Measurements from ENCODE around the gene KMT2C.
"Not testable (repeated sequence)": the region's sequence is repeated elsewhere in the genome, so short reads cannot be mapped to it uniquely, and the experiment has no call there.

KMT2C gene

DNA sequence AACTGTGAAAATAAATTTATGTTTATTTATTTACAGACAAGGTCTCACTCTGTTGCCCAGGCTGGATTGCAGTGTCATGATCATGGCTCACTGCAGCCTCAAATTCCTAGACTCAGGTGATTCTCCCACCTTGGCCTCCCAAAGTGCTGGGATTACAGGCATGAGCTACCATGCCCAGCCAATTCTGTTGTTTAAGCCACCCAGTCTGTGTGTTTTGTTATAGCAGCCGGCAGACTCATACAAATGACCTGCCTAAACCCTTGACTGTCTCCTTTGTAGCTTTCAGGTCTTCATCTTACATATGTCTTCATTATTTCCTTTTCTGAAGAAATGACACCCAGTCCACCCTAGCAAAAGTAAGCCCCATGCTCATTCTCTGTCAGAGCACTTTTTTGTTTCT lies 43.8 kb upstream of the KMT2C start:
- Histone ChIP-seq H4K20me1 (ENCODE audit: insufficient read depth, low read length) (no peaks in the 10 kb centered on the region), H3K79me2 (ENCODE audit: insufficient read depth, low read length) (no peaks in the 10 kb centered on the region), H3K4me2 (ENCODE audit: insufficient read depth, low read length) (no peak overlapping the region), H2AFZ (ENCODE audit: low read depth, low read length) (no peak overlapping the region), H3K27me3 (ENCODE audit: insufficient read depth, low read length, poor library complexity) (no peaks in the 10 kb centered on the region), H3K9ac (ENCODE audit: low read depth, low read length) (no peak overlapping the region), H3K27ac (ENCODE audit: low read length) (no peak overlapping the region), H3K4me1 (ENCODE audit: insufficient read depth, low read length) (no peaks in the 10 kb centered on the region), H3K4me3 (ENCODE audit: low read depth in 1 of 2, low read length in 2 of 2) (no peak overlapping the region), H3K36me3 (ENCODE audit: insufficient read depth, low read length) (no peaks in the 10 kb centered on the region), H3K9me3 (ENCODE audit: insufficient read depth, low read length, severe bottlenecking) (no peaks in the 10 kb centered on the region)
- DNase-seq (no peak), ATAC-seq (ENCODE audit: insufficient read depth, low read depth) (no peak)
- TF ChIP-seq, protein P1, sequence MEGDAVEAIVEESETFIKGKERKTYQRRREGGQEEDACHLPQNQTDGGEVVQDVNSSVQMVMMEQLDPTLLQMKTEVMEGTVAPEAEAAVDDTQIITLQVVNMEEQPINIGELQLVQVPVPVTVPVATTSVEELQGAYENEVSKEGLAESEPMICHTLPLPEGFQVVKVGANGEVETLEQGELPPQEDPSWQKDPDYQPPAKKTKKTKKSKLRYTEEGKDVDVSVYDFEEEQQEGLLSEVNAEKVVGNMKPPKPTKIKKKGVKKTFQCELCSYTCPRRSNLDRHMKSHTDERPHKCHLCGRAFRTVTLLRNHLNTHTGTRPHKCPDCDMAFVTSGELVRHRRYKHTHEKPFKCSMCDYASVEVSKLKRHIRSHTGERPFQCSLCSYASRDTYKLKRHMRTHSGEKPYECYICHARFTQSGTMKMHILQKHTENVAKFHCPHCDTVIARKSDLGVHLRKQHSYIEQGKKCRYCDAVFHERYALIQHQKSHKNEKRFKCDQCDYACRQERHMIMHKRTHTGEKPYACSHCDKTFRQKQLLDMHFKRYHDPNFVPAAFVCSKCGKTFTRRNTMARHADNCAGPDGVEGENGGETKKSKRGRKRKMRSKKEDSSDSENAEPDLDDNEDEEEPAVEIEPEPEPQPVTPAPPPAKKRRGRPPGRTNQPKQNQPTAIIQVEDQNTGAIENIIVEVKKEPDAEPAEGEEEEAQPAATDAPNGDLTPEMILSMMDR (IDR thresholded peaks at IDR 0.05; ENCODE audit: borderline replicate concordance, extremely low read depth, low read length, poor library complexity, severe bottlenecking) = no peak
- no peak for TF ChIP-seq EZH2 (IDR thresholded peaks at IDR 0.05; ENCODE audit: borderline replicate concordance, low read depth, low read length, severe bottlenecking)

DNA sequence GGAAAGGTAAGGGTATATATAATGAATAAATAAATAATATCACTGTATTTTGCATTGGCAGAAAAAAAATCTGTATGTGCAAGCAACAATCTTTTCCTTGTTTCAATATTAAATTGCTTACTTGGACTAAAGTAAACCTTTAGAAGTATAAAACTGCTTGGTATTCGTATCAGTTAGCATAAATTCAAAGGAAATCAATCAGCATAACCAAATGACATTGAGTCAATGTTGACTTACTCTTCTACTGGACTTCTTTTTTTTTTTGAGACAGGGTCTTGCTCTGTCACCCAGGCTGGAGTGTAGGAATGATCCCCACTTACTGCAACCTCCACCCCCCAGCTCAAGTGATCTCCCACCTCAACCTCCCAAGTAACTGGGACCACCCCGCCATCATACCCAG lies 42.3 kb upstream of the KMT2C start:
- Histone ChIP-seq H3K4me2 (ENCODE audit: insufficient read depth, low read length) (no peak overlapping the region), H4K20me1 (ENCODE audit: insufficient read depth, low read length) (no peaks in the 10 kb centered on the region), H3K4me3 (ENCODE audit: low read depth in 1 of 2, low read length in 2 of 2) (no peak overlapping the region), H3K27me3 (ENCODE audit: insufficient read depth, low read length, poor library complexity) (no peaks in the 10 kb centered on the region), H3K4me1 (ENCODE audit: insufficient read depth, low read length) (no peaks in the 10 kb centered on the region), H3K27ac (ENCODE audit: low read length) (no peak overlapping the region), H3K79me2 (ENCODE audit: insufficient read depth, low read length) (no peaks in the 10 kb centered on the region), H3K9ac (ENCODE audit: low read depth, low read length) (no peak overlapping the region), H3K36me3 (ENCODE audit: insufficient read depth, low read length) (no peaks in the 10 kb centered on the region), H2AFZ (ENCODE audit: low read depth, low read length) (no peak overlapping the region), H3K9me3 (ENCODE audit: insufficient read depth, low read length, severe bottlenecking) (no peaks in the 10 kb centered on the region)
- ATAC-seq (ENCODE audit: insufficient read depth, low read depth) (no peak), DNase-seq (no peak)
- TF ChIP-seq, protein P1 (IDR thresholded peaks at IDR 0.05; ENCODE audit: borderline replicate concordance, extremely low read depth, low read length, poor library complexity, severe bottlenecking) = no peak
- no peak for TF ChIP-seq EZH2 (IDR thresholded peaks at IDR 0.05; ENCODE audit: borderline replicate concordance, low read depth, low read length, severe bottlenecking)

DNA sequence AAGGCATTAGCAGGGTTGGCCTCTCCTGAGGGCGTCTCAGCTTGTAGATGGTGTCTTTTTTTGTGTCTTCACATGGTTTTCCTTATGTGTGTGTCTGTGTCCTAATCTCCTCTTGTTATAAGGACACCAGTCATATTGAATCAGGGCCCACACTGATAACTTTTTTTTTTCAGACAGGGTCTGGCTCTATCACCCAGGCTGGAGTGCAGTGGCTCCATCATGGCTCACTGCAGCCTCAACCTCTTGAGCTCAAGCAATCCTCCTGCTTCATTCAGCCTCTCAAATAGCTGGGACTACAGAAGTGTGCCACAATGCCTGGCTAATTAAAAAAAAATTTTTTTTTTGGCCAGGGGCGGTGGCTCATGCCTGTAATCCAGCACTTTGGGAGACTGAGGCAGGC lies 41.3 kb upstream of the KMT2C start:
- TF ChIP-seq, protein P1 (IDR thresholded peaks at IDR 0.05; ENCODE audit: borderline replicate concordance, extremely low read depth, low read length, poor library complexity, severe bottlenecking) = no peak
- TF ChIP-seq EZH2 (IDR thresholded peaks at IDR 0.05; ENCODE audit: borderline replicate concordance, low read depth, low read length, severe bottlenecking) = no peak
- Histone ChIP-seq H3K4me1 (ENCODE audit: insufficient read depth, low read length) (no peaks in the 10 kb centered on the region), H3K79me2 (ENCODE audit: insufficient read depth, low read length) (no peaks in the 10 kb centered on the region), H4K20me1 (ENCODE audit: insufficient read depth, low read length) (no peaks in the 10 kb centered on the region), H2AFZ (ENCODE audit: low read depth, low read length) (no peak overlapping the region), H3K4me2 (ENCODE audit: insufficient read depth, low read length) (no peak overlapping the region), H3K4me3 (ENCODE audit: low read depth in 1 of 2, low read length in 2 of 2) (no peak overlapping the region), H3K9ac (ENCODE audit: low read depth, low read length) (no peak overlapping the region), H3K27ac (ENCODE audit: low read length) (no peak overlapping the region), H3K27me3 (ENCODE audit: insufficient read depth, low read length, poor library complexity) (no peaks in the 10 kb centered on the region), H3K9me3 (ENCODE audit: insufficient read depth, low read length, severe bottlenecking) (no peaks in the 10 kb centered on the region), H3K36me3 (ENCODE audit: insufficient read depth, low read length) (no peaks in the 10 kb centered on the region)
- DNase-seq (no peak), ATAC-seq (ENCODE audit: insufficient read depth, low read depth) (no peak)

DNA sequence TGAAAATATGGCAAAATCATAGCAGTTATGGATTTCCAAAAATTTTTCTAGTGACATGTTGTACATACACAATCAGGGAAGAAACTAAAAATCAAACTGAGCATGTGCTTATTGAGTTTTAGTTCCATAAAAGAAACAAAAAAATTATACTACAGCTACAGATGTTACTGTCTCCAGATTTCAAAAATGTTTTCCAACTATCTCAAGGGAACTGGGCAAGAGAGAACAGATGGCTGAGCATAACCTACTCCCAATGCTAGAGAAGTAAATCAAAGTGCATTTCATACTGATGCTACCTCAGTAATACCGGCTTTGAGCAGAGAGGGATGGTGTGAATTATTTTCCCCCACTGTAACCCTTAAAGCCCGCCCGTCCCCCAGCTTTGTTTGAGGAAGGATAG lies 40.7 kb upstream of the KMT2C start:
- no peak overlapping the region for H3K4me2 ChIP-seq (ENCODE audit: insufficient read depth, low read length)
- H3K27ac ChIP-seq (ENCODE audit: low read length) = no peak overlapping the region
- H3K4me1 ChIP-seq (ENCODE audit: insufficient read depth, low read length) = no peaks in the 10 kb centered on the region
- H3K36me3 ChIP-seq (ENCODE audit: insufficient read depth, low read length) = no peaks in the 10 kb centered on the region
- ATAC-seq (ENCODE audit: insufficient read depth, low read depth) (no peak), DNase-seq (no peak)
- no peak for TF ChIP-seq EZH2 (IDR thresholded peaks at IDR 0.05; ENCODE audit: borderline replicate concordance, low read depth, low read length, severe bottlenecking)
- TF ChIP-seq, protein P1 (IDR thresholded peaks at IDR 0.05; ENCODE audit: borderline replicate concordance, extremely low read depth, low read length, poor library complexity, severe bottlenecking) = no peak
- no peak overlapping the region for H3K4me3 ChIP-seq (ENCODE audit: low read depth in 1 of 2, low read length in 2 of 2)
- no peak overlapping the region for H2AFZ ChIP-seq (ENCODE audit: low read depth, low read length)
- H3K79me2 ChIP-seq (ENCODE audit: insufficient read depth, low read length) = no peaks in the 10 kb centered on the region
- H3K27me3 ChIP-seq (ENCODE audit: insufficient read depth, low read length, poor library complexity) = no peaks in the 10 kb centered on the region
- H3K9ac ChIP-seq (ENCODE audit: low read depth, low read length) = no peak overlapping the region
- no peaks in the 10 kb centered on the region for H4K20me1 ChIP-seq (ENCODE audit: insufficient read depth, low read length)
- peaks cover under 1% of the 10 kb centered on the region for H3K9me3 ChIP-seq (ENCODE audit: insufficient read depth, low read length, severe bottlenecking)

DNA sequence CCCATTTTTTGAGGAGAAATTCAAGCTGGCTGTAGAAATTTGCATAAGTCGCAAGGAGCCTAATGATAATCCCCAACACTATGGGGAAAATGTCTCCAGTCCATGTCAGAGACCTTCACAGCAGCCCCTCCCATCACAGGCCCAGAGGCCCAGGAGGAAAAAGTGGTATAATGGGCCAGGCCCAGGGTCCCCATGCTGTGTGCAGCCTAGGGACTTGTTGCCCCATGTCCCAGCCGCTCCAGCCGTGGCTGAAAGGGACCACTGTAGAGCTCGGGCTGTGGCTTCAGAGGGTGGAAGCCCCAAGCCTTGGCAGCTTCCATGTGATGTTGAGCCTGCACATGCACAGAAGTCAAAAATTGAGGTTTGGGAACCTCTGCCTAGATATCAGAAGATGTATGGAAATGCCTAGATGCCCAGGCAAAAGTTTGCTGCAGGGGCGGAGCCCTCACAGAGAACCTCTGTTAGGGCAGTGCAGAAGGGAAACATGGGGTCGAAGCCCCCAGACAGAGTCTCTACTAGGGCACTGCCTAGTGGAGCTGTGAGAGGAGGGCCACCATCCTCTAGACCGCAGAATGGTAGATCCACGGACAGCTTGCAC lies 35.3 kb upstream of the KMT2C start:
- H2AFZ ChIP-seq (ENCODE audit: low read depth, low read length); H4K20me1 ChIP-seq (ENCODE audit: insufficient read depth, low read length); H3K9me3 ChIP-seq (ENCODE audit: insufficient read depth, low read length, severe bottlenecking); H3K27ac ChIP-seq (ENCODE audit: low read length); H3K9ac ChIP-seq (ENCODE audit: low read depth, low read length); H3K4me3 ChIP-seq (ENCODE audit: low read depth in 1 of 2, low read length in 2 of 2); H3K36me3 ChIP-seq (ENCODE audit: insufficient read depth, low read length); H3K79me2 ChIP-seq (ENCODE audit: insufficient read depth, low read length); H3K4me1 ChIP-seq (ENCODE audit: insufficient read depth, low read length); ATAC-seq (ENCODE audit: insufficient read depth, low read depth); H3K4me2 ChIP-seq (ENCODE audit: insufficient read depth, low read length); H3K27me3 ChIP-seq (ENCODE audit: insufficient read depth, low read length, poor library complexity); DNase-seq: not testable (repeated sequence)

Measured in DND-41 (cell line).